GM12874 (cell line): ENCODE data around the gene ATPAF2.

Source experiments
- CTCF ChIP-seq: IDR thresholded peaks from 2 replicates; pipeline ENCODE4 v1.5.1; 2011; ENCODE audit warnings: low read depth, mild to moderate bottlenecking, control low read depth, low read length, moderate library complexity; ENCODE audit not compliant: insufficient read depth

The ATPAF2 gene

GRCh38 chr17:18038861-18039534 is at the start of gene ATPAF2, which contains the start of gene GID4:
TSS of gene ATPAF2 (minus strand) at chr17:18039168. CDS start at chr17:18039013, 155 bp downstream.
TSS of gene GID4 (plus strand) at chr17:18039408. CDS start at chr17:18039465, 57 bp downstream.
- TF ChIP-seq CTCF = 0 out of 2 replicates have a peak, but pooled peaks have one; percentile 14

DNA sequence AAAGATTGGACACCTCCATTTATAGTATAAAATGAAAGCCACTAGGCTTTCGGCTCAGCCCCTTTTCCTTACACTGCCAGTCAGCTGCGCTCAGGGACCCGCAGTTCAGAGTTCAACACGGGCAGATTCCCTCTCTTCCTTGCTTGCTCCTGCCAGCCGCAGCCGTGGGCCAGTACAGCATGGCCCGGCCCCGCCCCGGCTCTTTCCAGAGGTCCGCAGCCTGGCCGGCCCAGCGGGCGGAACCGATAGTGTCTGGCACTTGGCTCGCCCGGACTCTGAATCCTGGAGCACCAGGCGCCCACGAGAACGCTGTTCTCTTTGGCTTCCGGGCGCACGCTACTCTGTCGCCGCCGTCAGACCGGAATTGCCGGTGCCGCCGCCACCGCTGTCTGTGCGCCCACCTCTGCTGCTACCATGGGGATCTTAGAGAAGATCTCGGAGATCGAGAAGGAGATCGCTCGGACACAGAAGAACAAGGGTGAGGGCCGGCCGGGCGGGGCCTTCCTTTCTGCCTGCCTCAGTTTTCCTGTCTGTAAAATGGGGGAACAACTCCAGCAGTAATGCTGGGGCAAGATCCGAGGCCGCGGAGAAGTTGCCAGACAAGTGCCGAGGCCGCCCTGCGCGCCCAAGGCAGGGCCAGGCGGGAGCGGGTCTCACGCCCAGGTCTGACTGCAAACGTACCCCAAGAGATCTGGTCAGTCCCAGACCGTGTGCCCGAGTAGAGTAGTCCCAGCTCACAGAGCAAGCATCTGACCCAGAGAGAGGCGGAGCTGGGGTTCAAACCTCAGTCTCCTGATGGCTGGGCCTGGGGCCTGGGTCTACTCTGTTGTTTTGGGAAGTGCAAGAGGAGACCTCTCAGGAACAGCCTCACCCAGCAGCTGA is 48.9 kb upstream of the ATPAF2 start, which contains the start of gene DRG2:
TSS of gene DRG2 (plus strand) at position 339 of the 882 bp plus-strand sequence. CDS start at position 415, 76 bp downstream.
- no peak for TF ChIP-seq CTCF

- TF ChIP-seq CTCF = no peak
These were observed 45.3 kb upstream of the ATPAF2 start for GRCh38 chr17:18084256-18084655.

DNA sequence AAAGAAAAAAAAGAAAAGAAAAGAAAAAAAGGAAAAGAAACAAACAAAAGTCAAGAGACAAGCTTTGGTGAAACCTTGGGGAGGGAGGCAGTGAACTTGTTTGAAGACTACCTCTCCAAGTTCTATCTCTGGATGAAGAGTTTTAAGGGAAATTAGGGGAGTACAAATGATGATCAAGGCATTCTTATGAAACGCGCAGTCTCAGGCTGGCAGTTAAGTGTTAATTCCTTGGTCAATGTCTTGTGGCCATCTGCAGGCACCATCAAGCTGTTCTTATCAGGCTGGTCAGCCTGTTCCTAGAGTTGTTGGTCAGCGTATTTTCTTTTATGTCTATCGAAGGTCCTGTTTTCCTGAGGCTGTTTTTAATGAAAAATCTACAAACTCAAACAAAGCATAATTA is 40.6 kb upstream of the ATPAF2 start:
- TF ChIP-seq CTCF = no peak

- no peak for TF ChIP-seq CTCF
These were observed 38.0 kb upstream of the ATPAF2 start for GRCh38 chr17:18076936-18077335.

GRCh38 chr17:18074566-18075272 is 35.8 kb upstream of the ATPAF2 start:
- no peak for TF ChIP-seq CTCF

DNA sequence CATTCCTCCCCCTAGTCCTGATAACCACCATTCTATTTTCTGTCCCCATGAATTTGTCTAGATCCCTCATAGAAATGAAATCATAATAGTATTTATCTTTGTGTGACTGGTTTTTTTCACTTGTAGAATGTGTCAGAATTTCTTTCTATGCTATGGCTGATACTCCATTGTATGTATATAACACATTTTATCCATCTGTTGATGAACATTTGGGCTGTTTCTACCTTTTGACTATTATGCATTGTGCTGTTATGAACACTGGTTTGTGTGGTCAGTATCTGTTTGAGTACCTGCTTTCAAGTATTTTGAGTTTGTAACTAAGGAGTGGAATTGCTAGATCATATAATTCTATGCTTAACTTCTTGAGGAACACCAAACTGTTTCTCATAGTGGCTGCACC is 32.8 kb upstream of the ATPAF2 start:
- TF ChIP-seq CTCF = no peak
